H9 (cell line): Measurements from ENCODE around the gene OBSL1. TPM values are rescaled to one million over a fixed set of nuclear protein-coding genes. Genes with fewer than 3 reads are reported as not detected.

ENCODE experiments used
- DNase-seq: peaks from one replicate; pipeline ENCODE4 v3.0.0-alpha.2; 2017
- H2AFZ ChIP-seq: one replicate; pipeline ENCODE4 v1.6.1; 2013; ENCODE audit warnings: mild to moderate bottlenecking, low read length, control low read depth, moderate library complexity
- H2AK5ac ChIP-seq: 2 replicates; pipeline ENCODE4 v1.6.1; 2013; ENCODE audit warnings: low read length, control low read depth, mixed read lengths; ENCODE audit not compliant: insufficient read length
- H2BK120ac ChIP-seq: one replicate; pipeline ENCODE4 v1.6.1; 2013; ENCODE audit warnings: low read depth, mild to moderate bottlenecking, low read length, control low read depth, inconsistent platforms; ENCODE audit not compliant: poor library complexity, severe bottlenecking
- H2BK12ac ChIP-seq: 2 replicates; pipeline ENCODE4 v1.6.1; 2013; ENCODE audit warnings: low read length, control low read depth, mixed read lengths, low read depth; ENCODE audit not compliant: insufficient read length
- H2BK15ac ChIP-seq: 2 replicates; pipeline ENCODE4 v1.6.1; 2013; ENCODE audit warnings: low read depth, low read length, control low read depth
- H2BK20ac ChIP-seq: one replicate; pipeline ENCODE4 v1.6.1; 2013; ENCODE audit warnings: low read depth, mild to moderate bottlenecking, low read length, control low read depth, inconsistent platforms; ENCODE audit not compliant: poor library complexity, severe bottlenecking
- H2BK5ac ChIP-seq: 2 replicates; pipeline ENCODE4 v1.6.1; 2013; ENCODE audit warnings: low read length, control low read depth, mixed read lengths; ENCODE audit not compliant: insufficient read length
- H3K14ac ChIP-seq: 2 replicates; pipeline ENCODE4 v1.6.1; 2013; ENCODE audit warnings: low read length, control low read depth; ENCODE audit not compliant: insufficient read depth
- H3K18ac ChIP-seq: 2 replicates; pipeline ENCODE4 v1.6.1; 2013; ENCODE audit warnings: low read depth, mild to moderate bottlenecking, mixed read lengths, low read length, control low read depth; ENCODE audit not compliant: insufficient read length
- H3K23ac ChIP-seq: 2 replicates; pipeline ENCODE4 v1.6.1; 2013; ENCODE audit warnings: low read length, control low read depth, mixed read lengths, low read depth; ENCODE audit not compliant: insufficient read length
- H3K23me2 ChIP-seq: 2 replicates; pipeline ENCODE4 v1.6.1; 2013; ENCODE audit warnings: low read depth, mild to moderate bottlenecking, mixed read lengths, low read length, control low read depth; ENCODE audit not compliant: insufficient read length, poor library complexity, severe bottlenecking
- H3K27ac ChIP-seq: 2 replicates; pipeline ENCODE4 v1.5.1; 2013; ENCODE audit warnings: low read length, control low read depth, mixed read lengths, low read depth; ENCODE audit not compliant: insufficient read length
- H3K27me3 ChIP-seq: 2 replicates; pipeline ENCODE4 v1.6.1; 2013; ENCODE audit warnings: low read length, control low read depth, inconsistent platforms; ENCODE audit not compliant: insufficient read depth
- H3K4ac ChIP-seq: 2 replicates; pipeline ENCODE4 v1.6.1; 2013; ENCODE audit warnings: low read depth, mild to moderate bottlenecking, control low read depth, inconsistent platforms, low read length, moderate library complexity
- H3K4me1 ChIP-seq: 2 replicates; pipeline ENCODE4 v1.6.1; 2013; ENCODE audit warnings: low read length, control low read depth, inconsistent platforms; ENCODE audit not compliant: insufficient read depth
- H3K4me2 ChIP-seq: 2 replicates; pipeline ENCODE4 v1.6.1; 2013; ENCODE audit warnings: low read length, control low read depth, mixed read lengths; ENCODE audit not compliant: insufficient read length, insufficient read depth
- H3K56ac ChIP-seq: 2 replicates; pipeline ENCODE4 v1.6.1; 2013; ENCODE audit warnings: low read depth, mild to moderate bottlenecking, mixed read lengths, low read length, control low read depth; ENCODE audit not compliant: insufficient read length
- H3K79me1 ChIP-seq: 2 replicates; pipeline ENCODE4 v1.6.1; 2013; ENCODE audit warnings: low read depth, mild to moderate bottlenecking, moderate library complexity, low read length, control low read depth, inconsistent platforms; ENCODE audit not compliant: insufficient read depth, poor library complexity, severe bottlenecking
- H3K79me2 ChIP-seq: 2 replicates; pipeline ENCODE4 v1.6.1; 2013; ENCODE audit warnings: low read length, control low read depth, inconsistent platforms; ENCODE audit not compliant: insufficient read depth
- H3K9ac ChIP-seq: 2 replicates; pipeline ENCODE4 v1.6.1; 2013; ENCODE audit warnings: low read length, control low read depth, mixed read lengths; ENCODE audit not compliant: insufficient read length; ENCODE audit errors: extremely low read depth
- H3K9me3 ChIP-seq: one replicate; pipeline ENCODE4 v1.6.1; 2013; ENCODE audit warnings: low read depth, low read length, inconsistent platforms; ENCODE audit not compliant: control insufficient read depth
- H3T11ph ChIP-seq: one replicate; pipeline ENCODE4 v1.6.1; 2013; ENCODE audit warnings: mild to moderate bottlenecking, low read length, control low read depth, inconsistent platforms
- H4K20me1 ChIP-seq: one replicate; pipeline ENCODE4 v1.6.1; 2013; ENCODE audit not compliant: control insufficient read depth, insufficient read length, insufficient read depth
- H4K5ac ChIP-seq: 2 replicates; pipeline ENCODE4 v1.6.1; 2013; ENCODE audit warnings: low read depth, mild to moderate bottlenecking, mixed read lengths, low read length, control low read depth; ENCODE audit not compliant: insufficient read length
- H4K8ac ChIP-seq: replicated peaks from 2 replicates; pipeline ENCODE4 v1.6.1; 2013; ENCODE audit warnings: low read length, control low read depth, mixed read lengths, low read depth; ENCODE audit not compliant: insufficient read length
- H4K91ac ChIP-seq: 2 replicates; pipeline ENCODE4 v1.6.1; 2013; ENCODE audit warnings: low read depth, mild to moderate bottlenecking, moderate library complexity, mixed read lengths, low read length, control low read depth; ENCODE audit not compliant: insufficient read length
- H3K27ac Mint-ChIP-seq, 3 experiments: 2 replicates in 2 of 3; 3 replicates in 1 of 3; pipeline ENCODE4 v1.8.0; 2020 to 2021; ENCODE audit warnings: mixed read lengths in 3 of 3, mild to moderate bottlenecking in 1 of 3, moderate library complexity in 1 of 3
- H3K27me3 Mint-ChIP-seq: 2 replicates; pipeline ENCODE4 v1.8.0; 2021; ENCODE audit warnings: low read depth, mild to moderate bottlenecking, moderate library complexity, mixed read lengths
- H3K36me3 Mint-ChIP-seq, 3 experiments: 2 replicates in 2 of 3; 3 replicates in 1 of 3; pipeline ENCODE4 v1.8.0; 2020 to 2021; ENCODE audit warnings: low read depth in 3 of 3, mixed read lengths in 3 of 3; ENCODE audit not compliant: insufficient read depth in 1 of 3
- H3K4me1 Mint-ChIP-seq, 2 experiments: 2 replicates each; pipeline ENCODE4 v1.8.0; 2020; ENCODE audit warnings: mixed read lengths in 2 of 2
- H3K4me3 Mint-ChIP-seq, 2 experiments: 2 replicates in 1 of 2; 3 replicates in 1 of 2; pipeline ENCODE4 v1.8.0; 2020 to 2021; ENCODE audit warnings: mild to moderate bottlenecking in 2 of 2, mixed read lengths in 2 of 2, moderate library complexity in 1 of 2
- H3K9me3 Mint-ChIP-seq, 2 experiments: 2 replicates in 1 of 2; 3 replicates in 1 of 2; pipeline ENCODE4 v1.8.0; 2020; ENCODE audit warnings: mild to moderate bottlenecking in 2 of 2, mixed read lengths in 2 of 2, moderate library complexity in 1 of 2
- CTCF ChIP-seq: fragments of 200-600 bp; sonication (generic); conservative IDR thresholded peaks from 3 replicates; pipeline ENCODE4 v1.8.0; 2021; ENCODE audit warnings: antibody characterized with exemption, mild to moderate bottlenecking
- WGBS: extraction: QIAGEN DNeasy Blood & Tissue Kit; methylation state at CpG from one replicate; pipeline ENCODE4 v1.1.7; 2013; ENCODE audit warnings: missing lambda C conversion rate, low lambda C conversion rate, mixed read lengths; ENCODE audit not compliant: insufficient read length; ENCODE audit errors: extremely low coverage; 5-methylcytosine and 5-hydroxymethylcytosine counted together
- total RNA-seq: library from RNA; stranded (reverse); gene quantifications from 2 replicates; pipeline ENCODE4 v1.2.1, GENCODE V29; 2021

The OBSL1 gene
- total RNA-seq, 1 experiment from 2014 or later = 140 TPM

GRCh38 chr2:219548990-219549389, 22.3 kb downstream of the OBSL1 start:
- peaks cover 18% of the 10 kb centered on the region for H3K23me2 ChIP-seq
- Mint-ChIP-seq H3K27me3 (peaks cover 56% of the 10 kb centered on the region), H3K36me3 (peaks cover 10 to 26% (median 26%) of the 10 kb centered on the region in 3 experiments; a peak in 6 of 7 replicates), H3K27ac (no peak overlapping the region), H3K9me3 (peaks cover 0 to 3% of the 10 kb centered on the region in 2 experiments; a peak in 1 of 5 replicates), H3K4me1 (peaks cover 19 to 26% of the 10 kb centered on the region in 2 experiments), H3K4me3 (no peak overlapping the region; a peak in 1 of 5 replicates)
- H3K4me2 ChIP-seq = no peak overlapping the region
- H3K79me1 ChIP-seq = no peaks in the 10 kb centered on the region
- no peak overlapping the region for H2BK12ac ChIP-seq
- no peak overlapping the region for H2AK5ac ChIP-seq
- H3K27ac ChIP-seq = no peak overlapping the region
- no peak overlapping the region for H3K14ac ChIP-seq
- TF ChIP-seq CTCF = no peak
- no peak overlapping the region for H4K8ac ChIP-seq
- no peaks in the 10 kb centered on the region for H3K79me2 ChIP-seq
- H4K91ac ChIP-seq = no peak overlapping the region
- H2BK15ac ChIP-seq = no peak overlapping the region
- H3K4ac ChIP-seq = no peak overlapping the region
- H2BK5ac ChIP-seq = no peak overlapping the region
- DNase-seq = no peak
- no peak overlapping the region for H3T11ph ChIP-seq
- no CpG with 5 or more reads among the region's 18 CpGs for WGBS
- no peak overlapping the region for H2AFZ ChIP-seq
- H3K23ac ChIP-seq = no peak overlapping the region
- no peak overlapping the region for H2BK120ac ChIP-seq
- no peaks in the 10 kb centered on the region for H4K20me1 ChIP-seq
- H3K56ac ChIP-seq = no peak overlapping the region
- H3K27me3 ChIP-seq = peaks cover 4% of the 10 kb centered on the region; the same call in 1 of the 2 replicates
- no peak overlapping the region for H4K5ac ChIP-seq
- no peaks in the 10 kb centered on the region for H3K9me3 ChIP-seq
- peaks cover 3% of the 10 kb centered on the region; the same call in 1 of the 2 replicates for H3K4me1 ChIP-seq
- H3K18ac ChIP-seq = no peak overlapping the region
- H3K9ac ChIP-seq = no peak overlapping the region
- H2BK20ac ChIP-seq = no peak overlapping the region
